ENCODE measurements around the gene RPUSD1. TPM values are rescaled to one million over a fixed set of nuclear protein-coding genes. Genes with fewer than 3 reads are reported as not detected.

The RPUSD1 gene
- total RNA-seq, 1 donor from 2014 or later: 36.8 TPM

- Mint-ChIP-seq H3K27ac (ENCODE audit: unreplicated experiment) (no peak overlapping the region), H3K36me3 (ENCODE audit: low read depth) (no peaks in the 10 kb centered on the region), H3K4me3 (no peak overlapping the region), H3K4me1 (peaks cover 18% of the 10 kb centered on the region), H3K27me3 (ENCODE audit: low read depth) (peaks cover 8% of the 10 kb centered on the region), H3K9me3 (peaks cover 3% of the 10 kb centered on the region)
- TF ChIP-seq CTCF (conservative IDR thresholded peaks at IDR 0.05): no peak
- DNase-seq (ENCODE audit: low read depth, low spot score): no peak
Measured at GRCh38 chr16:752007-752312, 36.2 kb downstream of the RPUSD1 start.

- no peak overlapping the region for H3K27ac Mint-ChIP-seq (ENCODE audit: unreplicated experiment)
- no peak for TF ChIP-seq CTCF (conservative IDR thresholded peaks at IDR 0.05)
- H3K4me3 Mint-ChIP-seq: no peak overlapping the region
- no peaks in the 10 kb centered on the region for H3K36me3 Mint-ChIP-seq (ENCODE audit: low read depth)
- DNase-seq (ENCODE audit: low read depth, low spot score): no peak
- H3K9me3 Mint-ChIP-seq: peaks cover under 1% of the 10 kb centered on the region
- H3K27me3 Mint-ChIP-seq (ENCODE audit: low read depth): peaks cover 5% of the 10 kb centered on the region
- H3K4me1 Mint-ChIP-seq: peaks cover 18% of the 10 kb centered on the region
Measured at GRCh38 chr16:751152-752006, 36.8 kb downstream of the RPUSD1 start.

- H3K27ac Mint-ChIP-seq (ENCODE audit: unreplicated experiment): no peak overlapping the region
Measured at GRCh38 chr16:750485-750884, 37.7 kb downstream of the RPUSD1 start.

GRCh38 chr16:749010-749409, 39.2 kb downstream of the RPUSD1 start:
- Mint-ChIP-seq H3K4me1 (peaks cover 18% of the 10 kb centered on the region), H3K9me3 (no peaks in the 10 kb centered on the region), H3K27me3 (ENCODE audit: low read depth) (peaks cover 5% of the 10 kb centered on the region), H3K4me3 (no peak overlapping the region), H3K36me3 (ENCODE audit: low read depth) (no peaks in the 10 kb centered on the region), H3K27ac (ENCODE audit: unreplicated experiment) (no peak overlapping the region)
- TF ChIP-seq CTCF (conservative IDR thresholded peaks at IDR 0.05): no peak
- DNase-seq (ENCODE audit: low read depth, low spot score): no peak

More at GRCh38 chr16:750485-750884, 37.7 kb downstream of the RPUSD1 start:
- TF ChIP-seq CTCF (conservative IDR thresholded peaks at IDR 0.05): no peak
- Mint-ChIP-seq H3K4me1 (peaks cover 18% of the 10 kb centered on the region), H3K9me3 (no peaks in the 10 kb centered on the region), H3K27me3 (ENCODE audit: low read depth) (peaks cover 5% of the 10 kb centered on the region), H3K36me3 (ENCODE audit: low read depth) (no peaks in the 10 kb centered on the region), H3K4me3 (no peak overlapping the region)
- no peak for DNase-seq (ENCODE audit: low read depth, low spot score)

GRCh38 chr16:747978-748746, 40.0 kb downstream of the RPUSD1 start:
- Mint-ChIP-seq H3K36me3 (ENCODE audit: low read depth) (no peaks in the 10 kb centered on the region), H3K9me3 (no peaks in the 10 kb centered on the region), H3K4me1 (peaks cover 18% of the 10 kb centered on the region)

More at GRCh38 chr16:747978-748746, 40.0 kb downstream of the RPUSD1 start:
- no peak overlapping the region for H3K27ac Mint-ChIP-seq (ENCODE audit: unreplicated experiment)
- no peak for DNase-seq (ENCODE audit: low read depth, low spot score)
- H3K27me3 Mint-ChIP-seq (ENCODE audit: low read depth): peaks cover 5% of the 10 kb centered on the region
- H3K4me3 Mint-ChIP-seq: no peak overlapping the region
- no peak for TF ChIP-seq CTCF (conservative IDR thresholded peaks at IDR 0.05)
